Amygdala (tissue), 56 donors: ENCODE data around the gene CYP4F8.
"Not testable (repeated sequence)": the region's sequence is repeated elsewhere in the genome, so short reads cannot be mapped to it uniquely, and the experiment has no call there.

Experiments used
- DNase-seq, 56 donors: peaks; one replicate each; lab custom pipeline; 2025; lab: John Stamatoyannopoulos, UW

CYP4F8 gene

DNA sequence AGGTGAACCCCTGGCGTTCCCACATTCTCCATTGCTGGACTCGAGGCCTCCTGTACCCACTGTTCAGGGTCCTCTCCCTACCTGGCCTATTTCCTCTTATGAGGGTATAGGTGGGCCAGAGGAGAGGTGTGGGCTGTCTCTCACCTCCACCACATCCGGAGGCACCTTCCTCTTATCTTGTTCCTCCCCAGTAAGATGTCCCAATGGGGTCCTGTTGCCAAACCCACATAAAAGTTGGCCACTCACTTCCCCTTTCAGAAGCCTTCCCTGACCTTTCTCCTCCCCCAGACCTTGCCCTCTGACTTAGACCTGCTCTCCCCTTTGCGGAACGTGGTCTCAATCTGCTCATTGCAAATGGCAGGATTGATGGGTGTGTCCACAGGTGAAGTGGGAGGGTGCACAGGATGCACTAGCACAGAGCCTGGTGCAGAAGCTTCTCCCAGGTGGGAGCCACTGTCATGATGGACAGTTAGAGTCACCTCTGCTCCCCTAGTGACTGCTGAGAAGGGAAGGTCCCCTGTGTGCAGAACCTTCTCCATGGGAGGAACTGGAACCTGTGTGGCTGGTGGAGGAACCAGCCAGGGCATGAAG lies 27.0 kb downstream of the CYP4F8 start:
- no peak for DNase-seq

DNA sequence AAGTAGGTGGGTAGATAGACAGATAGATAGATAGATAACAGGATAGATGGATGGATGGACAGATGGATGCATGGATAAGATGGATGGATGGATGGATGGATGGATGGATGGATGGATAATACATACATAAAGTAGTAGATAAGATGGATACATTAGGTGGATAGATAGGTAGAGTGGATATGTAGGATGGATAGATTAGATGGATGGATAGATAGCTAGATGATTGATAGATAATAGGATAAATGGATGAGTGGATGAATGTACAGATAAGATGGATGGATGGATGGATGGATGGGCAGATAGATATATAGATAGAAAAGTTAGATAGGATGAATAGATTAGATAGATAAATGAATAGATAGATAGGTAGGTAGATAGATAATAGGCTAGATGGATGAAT lies 27.8 kb downstream of the CYP4F8 start:
- DNase-seq: no peak

DNA sequence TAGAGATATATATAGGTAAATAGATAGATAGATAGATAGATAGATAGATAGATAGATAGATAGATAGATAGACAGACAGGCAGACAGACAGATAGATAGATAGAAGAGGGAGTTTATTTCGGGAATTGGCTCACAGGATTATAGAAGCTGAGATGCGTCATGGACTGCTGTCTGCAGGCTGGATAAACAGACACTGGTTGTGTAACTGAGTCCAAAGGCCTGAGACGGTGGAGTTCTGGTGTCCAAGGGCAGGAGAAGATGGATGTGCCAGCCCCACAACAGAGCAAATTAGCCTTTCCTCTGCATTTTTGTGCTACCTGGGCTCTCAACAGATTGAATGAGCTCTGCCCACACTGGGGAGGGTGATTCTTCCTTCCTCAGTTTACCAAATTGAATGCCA lies 28.4 kb downstream of the CYP4F8 start:
- DNase-seq: no peak

DNA sequence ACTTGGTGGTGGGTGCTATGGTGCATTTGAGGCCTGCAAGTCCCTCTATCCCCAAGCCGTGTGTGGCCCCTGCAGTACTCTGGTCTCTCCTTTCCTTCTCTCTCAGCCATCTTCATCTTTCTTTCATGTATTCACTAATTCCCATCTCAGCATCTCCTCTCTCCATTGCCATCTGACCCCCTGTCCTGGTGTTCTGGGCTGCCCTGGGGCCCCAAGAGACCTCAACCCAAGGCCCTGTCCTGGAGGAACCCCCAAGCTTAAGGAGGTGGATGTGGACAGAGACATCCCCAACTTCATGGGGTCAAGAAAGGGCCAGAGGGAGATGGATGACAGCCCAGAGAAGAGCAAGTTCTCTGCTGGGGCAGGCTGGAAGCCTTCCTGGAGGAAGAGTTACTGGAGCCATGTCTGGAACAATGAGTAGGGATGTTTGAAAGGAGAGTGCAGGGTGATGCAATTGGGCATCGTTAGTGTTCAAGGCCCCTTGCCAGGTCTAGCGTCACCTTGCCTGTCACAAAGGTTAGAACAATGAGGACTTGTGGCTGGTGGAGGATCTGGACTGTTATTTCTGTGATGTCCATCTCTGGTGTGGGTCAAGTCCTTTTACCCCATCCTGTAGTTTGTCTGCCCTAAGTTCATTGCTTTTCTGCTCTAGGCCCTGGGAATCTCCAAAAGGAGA lies 29.2 kb downstream of the CYP4F8 start:
- no peak for DNase-seq

DNA sequence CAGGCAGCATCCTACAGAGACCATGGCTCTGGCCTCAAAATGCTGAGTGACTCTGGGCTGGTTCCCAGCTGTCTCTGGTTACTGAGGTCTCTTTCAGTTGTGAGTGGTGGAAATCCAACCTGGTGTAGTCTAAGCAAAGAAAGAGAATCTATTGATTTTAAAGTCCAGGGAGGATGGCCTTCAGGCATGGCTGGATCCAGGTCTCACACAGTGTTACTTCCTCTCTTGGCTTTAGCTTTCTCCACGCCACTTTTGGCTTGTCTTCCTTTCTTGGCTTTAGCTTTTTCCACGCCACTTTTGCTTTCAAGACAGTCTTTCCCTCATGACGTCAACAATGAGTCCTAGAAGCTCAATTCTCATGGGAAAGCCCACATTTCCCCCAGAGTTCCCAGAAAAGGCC lies 29.8 kb downstream of the CYP4F8 start:
- DNase-seq: no peak

DNA sequence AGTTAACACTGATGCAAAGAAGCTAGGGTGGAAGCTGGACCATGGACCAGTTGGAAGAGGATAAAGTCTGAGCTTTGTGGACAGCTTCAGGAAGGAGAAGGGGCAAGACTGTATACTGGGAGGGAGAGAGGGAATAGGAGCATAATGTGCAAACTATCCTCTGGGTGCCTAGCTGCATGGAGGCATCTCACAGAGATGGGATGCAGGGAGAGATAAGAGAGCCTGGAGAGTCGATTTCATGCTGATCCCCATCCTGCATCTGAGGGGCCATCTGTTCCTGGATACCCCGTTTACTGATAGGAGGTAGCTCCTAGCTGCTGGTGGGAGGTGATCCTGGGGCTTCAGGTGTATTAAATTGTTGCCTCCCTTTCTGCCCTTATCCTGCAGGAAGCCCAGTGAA lies 34.5 kb downstream of the CYP4F8 start:
- no peak for DNase-seq

DNA sequence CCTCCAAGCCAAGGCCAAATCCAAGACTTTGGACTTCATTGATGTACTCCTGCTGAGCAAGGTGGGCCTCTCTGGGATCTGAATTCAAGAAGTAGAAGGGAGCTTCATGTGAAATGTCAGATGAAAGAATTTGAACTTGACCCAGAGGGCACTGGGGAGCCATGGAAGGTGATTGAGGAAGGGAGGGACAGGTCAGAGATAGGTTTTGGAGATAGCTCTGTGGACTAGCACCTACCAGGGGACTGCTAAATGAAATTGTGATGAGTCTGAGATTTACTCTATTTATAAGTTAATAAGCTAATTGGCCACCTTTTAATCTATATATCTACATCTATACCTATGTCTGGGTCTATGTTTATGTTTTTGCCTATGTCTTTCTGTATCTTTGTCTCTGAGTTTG lies 35.1 kb downstream of the CYP4F8 start:
- DNase-seq: not testable (repeated sequence)

DNA sequence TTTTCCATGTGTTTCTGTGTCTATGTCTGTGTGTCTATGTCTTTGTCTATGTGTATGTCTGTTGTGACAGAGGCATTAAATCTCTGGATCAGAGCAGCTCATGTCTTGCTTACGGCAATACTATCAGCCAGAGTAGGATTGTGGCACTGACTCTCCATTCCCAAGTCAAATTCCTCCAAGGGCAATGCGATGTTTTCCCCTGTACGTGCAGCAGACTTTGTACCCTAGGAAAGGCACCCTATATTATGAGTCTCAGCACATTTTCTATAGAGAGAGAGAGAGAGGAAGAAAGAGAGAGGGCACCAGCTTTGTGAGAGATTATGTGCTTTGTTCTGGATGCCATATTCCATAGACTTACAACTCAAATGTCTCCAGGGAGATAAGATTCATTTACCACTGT lies 36.8 kb downstream of the CYP4F8 start:
- no peak for DNase-seq

DNA sequence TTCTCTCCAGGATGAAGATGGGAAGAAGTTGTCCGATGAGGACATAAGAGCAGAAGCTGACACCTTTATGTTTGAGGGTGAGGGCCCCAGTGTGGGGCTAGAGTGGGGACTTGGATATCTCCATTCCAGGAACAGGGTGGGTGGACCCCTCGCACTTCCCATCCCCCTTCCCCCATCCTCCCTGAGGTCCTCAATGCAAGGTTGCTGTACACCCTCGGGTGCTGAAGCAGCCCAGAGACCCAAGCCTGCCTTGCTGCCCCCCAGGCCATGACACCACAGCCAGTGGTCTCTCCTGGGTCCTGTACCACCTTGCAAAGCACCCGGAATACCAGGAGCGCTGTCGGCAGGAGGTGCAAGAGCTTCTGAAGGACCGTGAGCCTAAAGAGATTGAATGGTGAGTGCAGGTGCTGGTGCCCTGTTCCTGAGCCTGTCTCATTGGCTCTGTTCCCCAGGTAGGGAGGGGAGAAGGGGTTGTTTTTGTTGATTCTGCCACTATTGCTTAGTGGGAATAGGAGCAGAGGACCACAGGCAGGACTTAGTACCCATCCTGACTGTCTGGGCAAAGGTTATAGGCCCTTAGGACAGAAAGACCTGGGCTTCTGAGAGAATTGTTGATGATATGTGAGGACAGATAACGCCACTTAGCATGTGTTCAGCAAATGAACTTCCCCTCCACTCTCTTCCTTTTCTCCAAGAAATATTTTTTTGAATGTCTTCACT lies 37.7 kb downstream of the CYP4F8 start:
- no peak for DNase-seq

DNA sequence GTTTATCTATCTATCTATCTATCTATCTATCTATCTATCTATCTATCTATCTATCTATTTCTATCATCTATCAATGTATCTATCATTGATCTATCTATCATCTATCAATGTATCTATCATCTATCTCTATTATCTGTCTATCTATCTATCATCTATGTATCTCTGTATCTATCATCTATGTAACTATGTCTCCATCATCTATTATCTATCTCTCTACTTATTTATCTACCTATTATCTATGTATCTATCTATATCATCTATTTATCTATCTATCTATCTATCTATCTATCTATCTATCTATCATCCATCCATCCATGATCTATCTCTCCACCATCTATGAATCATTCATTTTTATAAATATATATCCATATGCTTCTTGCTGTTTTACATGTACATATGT lies 41.4 kb downstream of the CYP4F8 start:
- no peak for DNase-seq

DNA sequence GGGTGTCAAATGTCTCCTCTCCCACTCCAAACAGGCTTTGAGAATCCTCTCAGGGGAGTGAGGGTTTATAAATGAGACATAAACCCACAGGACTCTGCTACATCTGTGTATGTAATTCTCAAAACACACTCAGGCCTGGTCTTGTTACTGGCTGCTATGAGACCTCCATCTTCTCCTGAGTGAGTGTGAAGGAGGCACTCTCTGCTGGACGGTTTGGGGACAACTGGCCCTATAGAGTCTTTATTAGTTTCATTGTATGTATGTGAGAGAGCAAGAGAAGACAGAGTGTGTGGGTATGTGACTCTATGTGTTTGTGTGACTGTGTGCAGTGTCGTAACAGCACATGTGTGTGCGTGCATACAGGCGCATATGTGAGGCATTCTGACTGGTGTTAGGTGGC lies 48.2 kb downstream of the CYP4F8 start:
- no peak for DNase-seq

DNA sequence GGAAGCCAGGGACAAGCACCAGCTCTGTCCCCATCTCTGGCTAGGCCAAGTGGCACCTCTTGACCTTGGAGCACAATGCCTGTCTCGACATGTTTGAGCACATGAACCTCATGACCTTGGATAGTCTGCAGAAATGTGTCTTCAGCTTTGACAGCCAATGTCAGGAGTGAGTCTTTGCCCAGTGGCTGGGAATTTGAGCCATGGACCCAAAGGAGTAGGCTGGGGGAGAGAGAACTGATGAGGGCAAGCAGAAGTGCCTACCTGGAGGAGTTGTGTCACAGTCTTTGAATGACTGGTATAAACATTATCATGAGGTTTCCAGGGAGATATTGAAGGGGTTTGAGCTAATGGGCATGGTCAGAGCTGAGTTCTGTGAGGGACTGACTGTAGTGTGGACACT lies 51.2 kb downstream of the CYP4F8 start:
- no peak for DNase-seq

DNA sequence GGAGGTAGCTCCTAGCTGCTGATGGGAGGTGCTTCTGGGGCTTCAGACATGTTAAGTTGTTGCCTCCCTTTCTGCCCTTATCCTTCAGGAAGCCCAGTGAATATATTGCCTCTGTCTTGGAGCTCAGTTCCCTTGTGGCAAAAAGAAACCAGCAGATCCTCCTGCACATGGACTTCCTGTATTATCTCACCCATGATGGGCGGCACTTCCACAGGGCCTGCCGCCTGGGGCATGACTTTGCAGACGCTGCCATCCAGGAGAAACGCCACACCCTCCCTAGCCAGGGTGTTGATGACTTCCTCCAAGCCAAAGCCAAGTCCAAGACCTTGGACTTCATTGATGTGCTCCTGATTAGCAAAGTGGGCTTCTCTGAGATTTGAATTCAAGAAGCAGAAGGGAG lies 51.9 kb downstream of the CYP4F8 start:
- DNase-seq: no peak

DNA sequence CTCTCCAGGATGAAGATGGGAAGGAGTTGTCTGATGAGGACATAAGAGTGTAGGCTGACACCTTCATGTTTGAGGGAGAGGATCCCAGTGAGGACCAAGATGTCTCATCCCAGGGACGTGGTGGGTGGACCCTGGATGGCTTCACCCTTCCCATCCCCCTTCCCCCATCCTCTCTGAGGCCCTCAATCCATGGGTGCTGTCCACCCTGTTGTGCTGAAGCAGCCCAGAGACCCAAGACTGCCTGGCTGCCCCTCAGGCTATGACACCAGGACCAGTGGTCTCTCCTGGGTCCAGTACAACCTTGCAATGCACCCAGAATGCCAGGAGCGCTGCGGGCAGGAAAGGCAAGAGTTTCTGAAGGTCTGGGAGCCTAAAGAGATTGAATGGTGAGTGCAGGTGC lies 54.4 kb downstream of the CYP4F8 start:
- no peak for DNase-seq

DNA sequence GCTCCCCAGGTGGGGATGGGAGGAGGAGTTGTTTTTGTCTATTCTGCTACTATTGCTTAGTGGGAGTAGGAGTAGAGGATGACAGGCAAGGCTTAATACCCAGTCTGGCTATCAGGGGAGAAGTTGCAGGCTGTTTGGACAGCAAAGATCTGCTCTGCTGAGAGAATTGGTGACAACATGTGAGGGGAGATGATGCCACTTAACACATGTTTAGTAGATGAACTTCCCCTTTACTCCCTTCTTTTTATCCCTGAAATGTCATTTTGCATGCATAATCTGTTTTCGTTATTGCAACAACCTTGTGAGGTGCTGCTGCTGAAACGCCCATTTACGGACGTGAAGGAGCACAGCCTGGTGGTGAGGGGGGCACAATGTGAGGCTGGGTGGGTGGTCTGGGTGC lies 54.9 kb downstream of the CYP4F8 start:
- DNase-seq: no peak

DNA sequence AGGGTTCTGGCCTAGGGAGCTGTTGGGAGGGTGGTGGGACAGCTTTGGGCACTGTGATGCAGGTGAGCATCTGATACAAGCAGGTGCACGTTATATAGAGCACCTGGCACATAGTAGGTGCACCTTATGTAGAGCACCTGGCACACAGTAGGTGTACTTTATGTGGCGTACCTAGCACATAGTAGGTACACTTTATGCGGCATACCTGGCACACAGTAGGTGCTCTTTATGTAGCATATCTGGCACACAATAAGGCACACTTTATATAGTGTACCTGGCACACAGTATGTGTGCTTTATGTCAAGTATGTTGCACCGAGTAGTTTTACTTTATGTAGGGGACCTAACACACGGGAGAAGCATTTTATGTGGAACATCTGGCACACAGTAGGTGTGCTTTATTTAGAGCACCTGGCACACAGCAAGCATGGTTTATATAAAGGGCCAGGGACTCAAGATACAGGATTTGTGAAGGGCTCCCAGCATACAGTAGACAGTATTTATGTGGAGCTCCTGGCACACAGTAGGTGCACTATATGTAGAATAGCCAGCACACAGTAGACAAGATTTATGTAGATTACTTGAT lies 56.3 kb downstream of the CYP4F8 start:
- no peak for DNase-seq

DNA sequence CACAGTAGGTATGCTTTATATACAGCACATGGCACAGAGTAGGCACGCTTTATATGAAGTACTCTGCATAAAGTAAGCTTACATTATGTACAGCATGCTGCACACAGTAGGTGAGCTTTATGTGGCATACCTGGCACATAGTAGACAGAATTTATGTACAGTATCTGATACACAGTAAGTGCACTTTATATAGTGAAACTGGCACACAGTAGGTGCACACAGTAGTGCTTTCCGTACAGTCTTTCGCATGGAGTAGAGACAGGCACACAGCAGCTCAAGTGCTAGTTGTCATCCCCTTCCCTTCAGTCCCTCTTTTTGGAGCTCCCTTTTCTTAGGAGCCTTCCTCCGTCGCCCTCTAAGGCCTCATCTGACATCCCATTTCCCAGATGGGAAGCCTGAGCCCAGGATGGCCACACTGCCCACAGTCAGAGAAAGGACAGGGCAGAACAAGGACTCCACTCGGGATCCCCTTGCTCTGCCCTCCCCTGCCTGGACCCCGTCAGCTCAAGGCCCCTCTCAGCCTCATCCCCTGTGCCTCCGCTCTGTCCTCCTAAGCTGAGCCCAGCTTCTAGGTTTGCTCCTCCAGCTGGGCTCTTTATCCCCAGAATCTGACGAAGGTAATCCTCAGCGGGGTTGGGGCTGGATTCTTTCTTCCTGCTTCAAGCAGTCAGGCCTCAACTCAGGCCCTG lies 57.0 kb downstream of the CYP4F8 start:
- no peak for DNase-seq

DNA sequence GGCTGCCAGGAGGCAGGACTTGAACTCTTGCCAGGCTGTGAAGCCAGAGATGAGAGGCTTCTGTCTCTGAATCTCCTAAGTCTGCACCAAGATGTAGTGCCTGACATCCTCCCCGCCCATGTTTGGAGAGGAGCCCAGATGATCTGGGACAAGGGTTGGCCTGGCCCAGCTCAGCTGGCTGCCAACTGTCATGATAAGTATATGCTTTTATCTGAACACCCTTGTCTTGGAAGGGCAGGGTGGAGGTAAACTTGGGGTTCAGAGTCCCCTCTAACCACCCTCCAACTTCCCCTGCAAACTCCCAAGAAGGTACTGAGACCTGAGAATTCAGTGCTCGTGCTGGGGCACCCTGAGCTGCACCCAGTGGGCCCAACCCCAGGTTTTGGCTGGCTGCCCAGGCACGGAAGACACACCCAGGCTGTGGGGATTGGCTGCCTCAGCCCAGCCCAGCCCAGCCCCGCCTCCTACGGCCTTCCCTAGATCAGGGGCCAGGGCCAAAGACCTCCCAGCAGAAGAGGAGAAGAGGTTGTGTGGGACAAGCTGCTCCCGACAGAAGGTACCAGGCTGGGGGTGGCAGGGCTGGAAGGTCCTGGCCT lies 57.7 kb downstream of the CYP4F8 start, which contains the start of gene CYP4F12:
Gene CYP4F12 (plus strand): TSS at position 508 of the 596 bp plus-strand sequence. CDS start 443 bp downstream, outside the sequence.
- DNase-seq: peak in 8 of 56 donors; percentile 4 to 48 (median 12)

DNA sequence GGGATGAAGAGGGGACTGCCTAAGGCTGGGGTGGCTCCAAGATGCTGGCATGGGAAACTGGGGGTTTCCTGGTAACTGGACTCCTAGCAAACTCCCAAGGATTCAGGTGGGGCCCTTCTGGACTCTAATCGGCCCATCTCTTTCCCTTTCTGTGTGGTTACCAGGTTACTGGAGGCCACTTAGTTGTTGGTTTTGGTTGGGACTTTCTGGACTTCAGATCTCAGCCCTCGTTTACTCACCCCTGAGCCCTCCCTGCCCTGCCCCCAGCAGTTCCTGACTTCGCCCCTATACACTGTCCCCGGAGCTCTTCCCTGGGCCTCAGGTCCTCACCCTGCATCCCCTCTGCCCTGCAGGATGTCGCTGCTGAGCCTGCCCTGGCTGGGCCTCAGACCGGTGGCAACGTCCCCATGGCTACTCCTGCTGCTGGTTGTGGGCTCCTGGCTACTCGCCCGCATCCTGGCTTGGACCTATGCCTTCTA lies 58.2 kb downstream of the CYP4F8 start:
- no peak for DNase-seq

DNA sequence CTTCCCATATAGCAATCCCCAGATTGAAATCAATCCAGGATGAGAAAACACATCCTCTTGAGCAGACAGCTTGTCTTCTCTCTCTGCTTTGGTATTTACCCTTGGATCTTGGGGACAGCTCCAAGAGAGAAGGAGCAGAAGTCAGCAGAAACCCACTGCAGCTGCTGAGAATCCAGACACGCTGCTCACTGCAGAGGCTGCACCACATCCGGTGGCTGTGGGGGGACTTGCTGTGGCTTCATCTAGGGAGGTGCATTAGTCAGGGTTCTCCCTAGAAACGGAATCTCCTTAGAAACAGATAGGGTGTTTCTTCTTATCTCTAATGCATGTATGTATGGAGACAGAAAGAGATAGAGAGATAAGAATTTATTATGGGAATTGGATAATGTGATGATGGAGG lies 60.5 kb downstream of the CYP4F8 start:
- DNase-seq: no peak
